ENCODE data around the gene ASB18.
"Not testable (repeated sequence)": the region's sequence is repeated elsewhere in the genome, so short reads cannot be mapped to it uniquely, and the experiment has no call there.

The ASB18 gene, protein sequence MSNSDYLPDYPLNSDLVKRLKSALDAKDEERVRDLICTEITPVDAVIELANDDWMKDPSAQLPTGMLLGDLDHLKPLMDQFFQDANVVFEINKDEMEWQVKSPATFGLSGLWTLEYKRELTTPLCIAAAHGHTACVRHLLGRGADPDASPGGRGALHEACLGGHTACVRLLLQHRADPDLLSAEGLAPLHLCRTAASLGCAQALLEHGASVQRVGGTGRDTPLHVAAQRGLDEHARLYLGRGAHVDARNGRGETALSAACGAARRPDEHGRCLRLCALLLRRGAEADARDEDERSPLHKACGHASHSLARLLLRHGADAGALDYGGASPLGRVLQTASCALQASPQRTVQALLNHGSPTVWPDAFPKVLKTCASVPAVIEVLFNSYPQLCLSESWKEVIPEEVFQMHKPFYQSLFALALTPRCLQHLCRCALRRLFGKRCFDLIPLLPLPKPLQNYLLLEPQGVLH

DNA sequence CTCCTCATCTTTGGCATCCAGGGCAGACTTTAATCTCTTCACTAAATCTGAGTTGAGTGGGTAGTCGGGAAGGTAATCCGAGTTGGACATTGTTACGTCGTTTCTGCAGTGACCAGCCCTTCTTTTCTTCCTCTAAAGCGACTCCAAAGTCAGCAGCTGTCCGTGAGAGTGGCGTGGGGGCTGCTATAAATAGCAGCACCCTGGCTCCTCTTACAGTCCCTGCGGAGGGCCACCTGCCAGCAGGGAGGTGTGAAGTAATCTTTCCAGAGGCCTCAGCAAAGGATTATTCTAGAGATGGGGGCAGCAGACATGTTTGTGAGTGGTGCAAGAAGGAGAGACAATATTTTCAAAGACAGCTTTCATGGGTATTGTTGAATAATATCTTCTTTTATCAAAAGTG lies at the start of gene ASB18:
Gene ASB18 (minus strand): TSS at position 151 of the 400 bp plus-strand sequence. CDS start 61 bp downstream, at position 90.
- DNase-seq (ENCODE audit: low read depth in 2 of 2), result no peak

DNA sequence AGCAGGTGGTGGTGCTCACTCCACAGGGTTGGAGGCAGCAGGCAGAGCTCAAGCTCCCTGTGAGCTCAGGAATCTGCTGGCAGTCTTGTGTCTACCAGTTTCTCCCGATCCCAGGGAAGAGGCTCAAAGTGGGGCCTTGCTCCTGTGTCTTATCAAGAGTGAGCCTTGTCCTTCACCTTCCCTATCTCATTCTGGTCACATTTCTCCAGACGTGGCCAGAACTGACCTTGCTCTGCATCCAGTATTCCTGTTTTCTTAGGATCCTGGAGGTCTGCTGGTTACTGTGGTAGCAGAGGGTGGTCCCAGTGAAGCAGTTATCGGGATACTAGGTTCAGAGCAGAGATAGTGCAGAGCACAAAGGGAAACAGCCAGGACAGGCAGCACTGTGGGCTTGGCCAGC lies 47.1 kb upstream of the ASB18 start:
- no peak for DNase-seq (ENCODE audit: low read depth in 2 of 2)

GRCh38 chr2:236309669-236310029 lies 45.4 kb upstream of the ASB18 start:
- no peak for DNase-seq (ENCODE audit: low read depth in 2 of 2)

DNA sequence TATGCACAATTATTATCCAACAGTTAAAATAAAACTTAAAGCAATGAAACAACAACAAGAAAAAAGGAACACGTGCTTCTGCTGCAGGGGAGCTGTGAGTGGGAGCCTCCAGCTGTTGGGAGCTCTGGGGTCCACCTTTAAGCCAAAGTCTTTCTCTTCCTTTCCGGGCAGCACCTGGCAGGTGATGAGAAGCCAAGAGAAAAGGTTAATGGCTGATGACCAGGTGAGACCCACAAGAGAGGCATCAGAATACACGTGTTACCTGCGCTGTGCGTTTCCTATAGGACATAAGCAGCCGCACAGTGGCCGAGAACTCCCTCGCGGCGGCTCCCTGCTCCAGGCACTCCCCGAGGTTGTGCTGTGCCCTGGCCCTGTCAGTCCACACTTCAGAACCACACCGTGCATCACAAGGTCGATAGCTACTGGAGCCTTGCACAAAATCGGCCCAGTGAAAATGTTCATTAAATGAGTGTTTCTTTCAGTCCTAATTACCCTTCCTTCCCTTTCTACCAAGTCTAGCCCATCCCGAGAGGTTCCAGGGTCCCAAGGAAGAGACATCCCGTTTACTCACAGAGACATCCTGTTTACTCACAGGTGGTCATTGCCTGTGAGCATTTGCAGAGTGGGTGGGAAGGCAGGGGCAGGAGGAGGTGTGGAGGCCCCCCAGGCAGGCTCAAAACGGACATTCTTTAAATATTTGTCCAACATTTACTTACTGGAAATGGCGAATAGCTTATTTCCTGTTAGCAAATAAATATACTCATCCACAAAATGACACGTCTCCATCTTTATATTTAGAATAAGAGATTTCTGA lies 44.9 kb upstream of the ASB18 start:
- DNase-seq (ENCODE audit: low read depth in 2 of 2), result no peak

DNA sequence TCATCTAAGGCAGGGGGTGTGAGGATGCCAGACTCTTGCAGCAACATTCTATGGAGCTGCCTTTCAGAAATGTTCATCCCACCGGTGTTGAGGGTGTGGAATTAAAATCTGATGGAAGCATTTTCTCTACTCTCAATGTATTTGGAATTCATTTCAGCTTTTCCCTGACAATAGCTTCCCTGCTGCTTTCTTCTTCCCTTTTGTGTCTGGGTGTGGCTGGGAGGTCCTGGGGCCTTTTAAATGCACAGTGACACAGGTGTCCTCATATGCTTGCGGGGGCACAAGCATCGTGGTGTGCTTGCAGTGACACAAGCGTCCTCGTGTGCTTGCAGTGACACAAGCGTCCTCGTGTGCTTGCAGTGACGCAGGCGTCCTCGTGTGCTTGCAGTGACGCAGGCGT lies 43.4 kb upstream of the ASB18 start:
- DNase-seq (ENCODE audit: low read depth in 2 of 2), result no peak

GRCh38 chr2:236306825-236307540 lies 42.8 kb upstream of the ASB18 start:
- no peak for DNase-seq (ENCODE audit: low read depth in 2 of 2)

DNA sequence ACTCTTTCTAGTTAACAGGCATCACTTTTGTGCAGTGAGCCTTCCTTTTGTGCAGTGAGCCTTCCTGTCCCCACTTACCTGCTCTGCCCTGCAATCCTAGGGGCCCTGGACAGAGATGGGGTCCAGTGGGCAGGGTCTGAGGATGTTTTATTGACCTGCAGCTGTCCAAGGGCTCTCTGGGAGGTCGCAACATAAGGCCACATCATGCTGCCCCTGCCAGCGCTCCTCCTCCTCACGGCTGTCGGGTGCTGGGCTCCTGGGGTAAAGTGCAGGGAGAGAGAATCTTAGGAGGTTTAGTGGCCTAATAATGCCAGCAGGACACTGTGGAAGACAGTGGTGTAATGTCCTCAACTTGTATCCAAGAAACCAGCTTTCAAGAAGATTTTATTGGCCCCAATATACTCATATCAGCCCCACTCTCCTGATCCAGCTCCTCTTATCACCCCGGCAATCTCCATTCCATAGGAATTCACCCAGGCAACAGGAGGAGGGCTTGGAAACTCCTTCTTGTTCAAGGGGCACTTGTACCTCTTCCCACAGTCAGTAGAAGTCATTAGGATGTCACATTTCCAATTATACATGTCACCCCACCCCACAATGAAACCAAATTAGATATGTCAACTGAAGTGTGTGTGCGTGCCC lies 41.9 kb upstream of the ASB18 start:
- no peak for DNase-seq (ENCODE audit: low read depth in 2 of 2)

GRCh38 chr2:236305531-236305930 lies 41.3 kb upstream of the ASB18 start:
- no peak for DNase-seq (ENCODE audit: low read depth in 2 of 2)

GRCh38 chr2:236303935-236304334 lies 39.7 kb upstream of the ASB18 start:
- DNase-seq (ENCODE audit: low read depth in 2 of 2), result no peak

- DNase-seq (ENCODE audit: low read depth in 2 of 2), result no peak
Measured at GRCh38 chr2:236302555-236302954, 38.3 kb upstream of the ASB18 start.

DNA sequence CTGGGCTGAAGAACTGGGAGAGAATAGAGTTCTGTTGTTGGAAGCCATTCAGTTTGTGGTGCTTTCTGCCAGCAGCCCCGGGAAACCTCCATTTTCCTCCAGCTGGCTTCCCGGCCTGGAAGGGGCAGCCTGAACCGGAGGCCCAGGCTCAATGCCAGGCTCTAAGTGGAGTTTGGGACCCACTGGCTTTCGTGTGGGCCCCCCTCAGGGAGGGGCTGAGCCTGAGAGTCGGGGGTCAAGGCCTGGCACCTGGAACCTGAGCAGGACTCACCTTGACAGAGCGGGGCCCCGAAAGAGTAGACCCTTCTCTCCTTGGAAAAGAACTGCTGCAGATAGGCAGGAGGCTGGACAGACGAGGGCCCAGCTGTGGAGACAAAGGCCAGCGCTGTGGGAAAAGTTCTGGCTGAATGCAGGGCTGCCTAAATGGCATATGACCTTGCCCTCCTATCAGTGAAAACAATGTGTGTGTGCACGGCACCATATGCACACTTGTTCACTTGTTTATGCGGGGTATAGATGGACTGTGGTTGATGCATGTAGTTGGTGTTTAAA lies 34.8 kb upstream of the ASB18 start:
- DNase-seq (ENCODE audit: low read depth in 2 of 2), result no peak

DNA sequence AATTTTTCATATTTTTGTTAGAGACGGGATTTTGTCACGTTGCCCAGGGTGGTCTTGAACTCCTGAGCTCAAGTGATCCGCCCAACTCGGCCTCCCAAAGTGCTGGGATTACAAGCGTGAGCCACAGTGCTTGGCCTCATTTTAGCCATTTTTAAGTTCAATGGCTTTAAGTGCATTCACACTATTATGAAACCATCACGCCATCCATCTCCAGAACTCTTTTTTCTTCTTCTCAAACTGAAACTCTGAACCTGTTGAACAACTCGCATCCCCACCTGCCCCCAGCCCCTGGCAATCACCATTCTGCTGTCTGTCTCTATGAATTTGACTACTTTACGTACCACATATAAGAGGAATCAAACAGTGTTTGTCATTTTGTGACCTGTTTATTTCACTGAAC lies 31.3 kb upstream of the ASB18 start:
- no peak for DNase-seq (ENCODE audit: low read depth in 2 of 2)

DNA sequence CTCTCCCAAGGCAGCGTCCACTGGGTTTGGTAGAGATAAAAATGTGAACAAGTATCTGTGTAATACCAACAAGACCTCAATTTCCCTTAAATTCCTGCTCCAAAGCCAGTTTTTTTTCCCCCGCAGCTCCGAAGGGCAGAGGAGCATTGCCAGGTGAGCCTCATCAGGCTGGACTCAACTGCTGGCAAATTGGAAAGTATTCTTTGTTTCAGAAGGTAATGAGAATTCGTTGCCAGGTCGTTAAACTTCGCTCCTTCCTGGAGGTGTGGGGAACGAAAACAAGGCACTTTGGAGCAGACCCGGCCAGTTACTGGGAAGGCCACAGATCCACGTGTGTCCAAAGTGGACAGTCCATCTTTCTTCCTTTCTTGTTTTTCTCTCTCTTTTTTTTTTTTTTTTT lies 30.4 kb upstream of the ASB18 start:
- no peak for DNase-seq (ENCODE audit: low read depth in 2 of 2)

DNA sequence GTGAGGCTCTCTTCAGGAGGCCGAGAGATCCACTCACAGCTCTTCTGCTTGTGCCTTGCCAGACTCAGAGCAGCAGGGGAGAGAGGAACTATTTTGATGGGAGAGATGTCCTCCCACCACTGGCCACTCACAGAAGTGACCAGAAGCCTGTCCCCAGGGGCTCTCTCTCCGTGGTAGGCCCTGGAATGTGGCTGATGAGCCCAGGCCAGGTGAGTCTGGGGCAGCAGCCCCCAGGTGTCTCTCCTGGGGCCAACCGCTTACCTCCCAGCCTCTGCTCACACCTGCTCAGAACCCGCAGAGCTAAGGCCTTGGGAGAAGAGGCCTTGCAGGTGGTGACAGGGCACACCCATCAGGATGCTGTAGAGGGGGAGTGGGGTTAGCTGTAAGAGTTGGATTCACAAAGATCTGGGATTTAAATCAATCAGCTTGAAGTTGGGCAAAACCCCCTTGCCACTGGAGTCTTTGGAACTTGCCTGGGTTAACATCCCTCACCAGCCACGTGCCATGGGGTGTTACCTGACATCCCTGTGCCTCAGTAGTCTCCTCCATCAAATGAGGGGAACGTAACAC lies 29.1 kb upstream of the ASB18 start:
- DNase-seq (ENCODE audit: low read depth in 2 of 2), result no peak

DNA sequence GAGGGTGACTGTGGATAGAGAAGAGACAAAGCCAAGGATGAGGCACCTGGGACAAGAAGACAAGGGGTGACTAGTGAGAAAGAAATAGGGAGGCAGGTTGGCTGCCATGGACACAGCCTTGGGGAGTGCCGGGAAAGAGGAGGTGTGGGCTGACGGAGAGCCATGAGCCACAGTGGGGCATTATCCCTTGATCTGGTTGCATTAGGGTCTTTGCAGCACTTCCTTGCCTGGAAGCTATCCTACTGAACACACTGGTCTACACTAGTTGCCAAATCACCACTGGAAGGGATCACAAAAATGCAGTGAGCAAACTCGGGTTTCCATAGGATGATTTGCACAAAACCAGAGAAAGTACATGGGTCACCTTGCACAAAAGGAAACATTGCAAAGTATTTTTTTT lies 27.7 kb upstream of the ASB18 start:
- DNase-seq (ENCODE audit: low read depth in 2 of 2), result no peak

GRCh38 chr2:236291476-236291875 lies 27.3 kb upstream of the ASB18 start:
- no peak for DNase-seq (ENCODE audit: low read depth in 2 of 2)

DNA sequence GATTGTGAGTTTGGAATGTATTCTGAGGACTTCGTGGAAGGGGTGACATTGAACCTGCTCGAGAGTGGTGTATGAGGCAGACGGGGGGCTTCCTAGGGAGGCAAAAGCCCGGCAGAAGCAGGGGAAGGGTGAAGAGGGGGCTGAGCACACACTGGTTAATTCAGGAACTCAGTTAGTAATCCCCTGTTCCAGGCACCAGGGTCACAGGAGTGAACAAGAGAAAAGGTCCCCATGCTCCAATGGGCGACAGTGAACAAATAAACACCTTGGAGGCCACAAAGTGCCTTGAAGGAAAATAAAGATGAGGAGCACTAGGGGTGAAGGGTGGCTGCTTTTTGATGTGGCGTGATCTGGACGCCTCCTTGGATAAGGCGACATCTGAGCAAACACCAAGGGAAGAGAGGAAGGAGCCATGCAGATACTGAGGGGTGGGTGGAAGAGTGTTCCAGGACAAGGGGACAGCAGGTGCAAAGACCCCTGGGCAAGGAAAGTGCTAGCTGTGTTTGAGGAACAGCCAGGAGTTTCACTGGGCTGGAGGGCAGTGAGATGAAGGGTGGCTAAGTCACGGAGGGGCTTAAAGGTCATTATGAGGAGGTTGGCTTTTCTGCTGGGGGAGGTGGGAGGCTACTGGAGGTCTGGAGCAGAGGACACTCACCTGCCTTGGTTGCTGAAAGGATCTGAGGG lies 26.7 kb upstream of the ASB18 start:
- DNase-seq (ENCODE audit: low read depth in 2 of 2), result no peak

DNA sequence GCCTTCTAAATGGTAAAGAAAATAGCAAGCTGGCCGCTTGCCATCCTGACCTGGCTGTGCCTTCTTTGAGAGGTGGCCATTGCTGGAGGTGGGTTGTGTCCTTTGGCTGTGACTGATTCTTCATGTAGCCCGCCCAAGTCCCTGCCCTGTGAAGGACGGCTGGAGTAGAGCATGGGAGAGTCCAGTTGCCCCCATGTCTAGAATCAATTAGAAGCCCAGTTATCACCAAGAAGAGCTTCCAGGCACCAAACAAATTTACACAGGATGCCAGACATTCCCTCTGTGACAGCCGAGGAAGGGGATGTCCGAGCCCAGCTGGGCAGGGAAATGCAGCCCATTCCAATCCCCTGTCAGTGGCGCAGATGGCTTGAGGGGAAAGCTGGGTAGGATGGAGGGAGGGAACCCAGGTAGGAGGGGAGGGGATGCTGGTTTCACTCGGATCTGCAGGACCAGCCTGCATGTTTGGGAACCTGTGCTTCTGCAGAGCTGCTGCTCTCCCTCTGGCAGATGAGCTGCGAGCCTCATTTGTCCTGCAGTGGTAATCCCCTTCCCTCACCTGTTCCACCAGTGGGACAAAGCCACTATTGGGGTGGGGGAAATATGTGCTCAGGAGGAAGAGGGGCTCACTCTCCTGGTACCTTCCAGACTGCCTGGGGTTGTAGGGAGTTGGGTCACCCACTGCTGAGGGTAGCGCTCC lies 25.7 kb upstream of the ASB18 start:
- no peak for DNase-seq (ENCODE audit: low read depth in 2 of 2)

DNA sequence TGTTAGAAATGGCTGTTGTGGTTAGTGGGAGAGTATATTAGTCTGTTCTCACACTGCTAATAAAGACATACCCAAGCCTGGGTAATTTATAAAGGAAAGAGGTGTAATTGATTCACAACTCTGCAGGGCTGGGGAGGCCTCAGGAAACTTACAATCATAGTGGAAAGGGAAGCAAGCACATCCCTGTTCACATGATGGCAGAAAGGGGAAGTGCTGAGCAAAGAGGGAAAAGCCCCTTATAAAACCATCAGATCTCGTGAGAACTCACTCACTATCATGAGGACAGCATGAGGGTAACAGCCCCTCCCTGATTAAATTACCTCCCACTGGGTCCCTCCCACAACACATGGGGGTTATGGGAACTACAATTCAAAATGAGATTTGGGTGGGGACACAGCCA lies 24.2 kb upstream of the ASB18 start:
- not testable (repeated sequence) for DNase-seq (ENCODE audit: low read depth in 2 of 2)

DNA sequence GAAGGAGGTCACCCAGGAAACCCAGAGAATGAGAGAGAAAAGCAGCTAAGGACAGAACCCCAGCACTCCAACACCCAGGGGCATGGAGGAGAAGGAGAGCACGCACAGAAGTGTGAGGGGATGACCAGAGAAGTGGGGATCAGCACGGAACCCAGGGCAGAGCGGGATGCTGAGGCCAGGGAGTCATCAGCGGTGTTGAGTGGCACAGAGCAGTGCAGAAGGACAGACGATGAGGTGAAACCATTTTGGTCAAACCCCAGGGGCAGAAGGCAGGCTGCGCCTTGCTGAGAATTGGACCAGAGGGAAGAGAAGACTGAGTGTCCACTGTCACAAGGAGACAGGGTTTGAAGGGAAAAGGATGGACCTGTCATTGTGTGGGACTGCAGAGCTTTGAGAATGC lies 23.4 kb upstream of the ASB18 start:
- DNase-seq (ENCODE audit: low read depth in 2 of 2), result no peak

All from stimulated activated CD4-positive, alpha-beta T cell treated with anti-CD3 and anti-CD28 coated beads, Interleukin-1b, Interleukin-23, amount 100 ng/mL, for 1 hour (primary cell).